Esophagus squamous epithelium (tissue), 4 donors: Measurements from ENCODE around the gene FARSA.

Source experiments
- CTCF ChIP-seq, 6 experiments: fragments of 450-650 bp in 4 of 6; fragments of 200-600 bp in 2 of 6; sonication (generic) in 2 of 6; IDR thresholded peaks; one replicate each; pipeline ENCODE4 v1.5.1; 2016 to 2019; ENCODE audit warnings: antibody characterized with exemption in 6 of 6, mild to moderate bottlenecking in 4 of 6, moderate library complexity in 4 of 6
- POLR2A ChIP-seq, 4 donors: fragments of 450-650 bp; IDR thresholded peaks; one replicate each; pipeline ENCODE4 v1.6.1; 2017; ENCODE audit warnings: antibody characterized with exemption in 4 of 4, mild to moderate bottlenecking in 4 of 4, moderate library complexity in 3 of 4

DNA sequence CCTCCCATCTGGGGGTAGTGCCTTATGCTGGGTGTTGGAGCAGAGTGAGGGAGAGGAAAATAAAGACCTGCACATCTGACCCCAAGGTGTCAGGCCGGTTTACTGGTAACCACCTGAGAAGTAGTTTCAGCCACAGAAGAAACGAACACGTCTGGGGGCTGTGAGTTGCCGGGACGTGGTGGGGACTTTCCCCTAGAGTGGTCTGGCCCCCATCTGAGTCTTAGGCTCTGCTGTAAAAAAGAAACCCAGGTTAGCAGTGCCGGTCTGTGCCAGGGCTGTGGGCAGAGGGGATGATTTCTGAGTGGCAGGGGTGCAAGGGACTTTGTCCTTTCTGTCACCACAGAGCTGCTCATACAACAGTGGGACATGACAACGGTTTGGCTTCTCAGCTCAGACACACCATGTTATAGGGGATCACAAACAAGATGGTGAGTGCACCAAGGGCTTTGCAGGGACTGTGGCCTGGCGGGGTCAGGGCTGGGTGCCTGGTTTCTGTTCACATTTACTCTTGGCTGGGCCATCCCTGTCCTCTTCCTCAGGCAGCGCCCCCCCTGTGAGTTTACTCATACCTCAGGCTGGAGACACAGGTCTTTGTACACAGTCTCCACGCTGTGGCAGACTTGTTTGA is 33.5 kb downstream of the FARSA start:
- no peak for TF ChIP-seq CTCF (IDR thresholded peaks at IDR 0.05)
- TF ChIP-seq POLR2A (IDR thresholded peaks at IDR 0.05) = no peak
